H9 (cell line): ENCODE measurements around the gene ZNF396. TPM values are rescaled to one million over a fixed set of nuclear protein-coding genes. Genes with fewer than 3 reads are reported as not detected.

Experiments used
- DNase-seq: peaks from one replicate; pipeline ENCODE4 v3.0.0-alpha.2; 2017
- H2AFZ ChIP-seq: one replicate; pipeline ENCODE4 v1.6.1; 2013; ENCODE audit warnings: mild to moderate bottlenecking, low read length, control low read depth, moderate library complexity
- H2AK5ac ChIP-seq: 2 replicates; pipeline ENCODE4 v1.6.1; 2013; ENCODE audit warnings: low read length, control low read depth, mixed read lengths; ENCODE audit not compliant: insufficient read length
- H2BK120ac ChIP-seq: one replicate; pipeline ENCODE4 v1.6.1; 2013; ENCODE audit warnings: low read depth, mild to moderate bottlenecking, low read length, control low read depth, inconsistent platforms; ENCODE audit not compliant: poor library complexity, severe bottlenecking
- H2BK12ac ChIP-seq: 2 replicates; pipeline ENCODE4 v1.6.1; 2013; ENCODE audit warnings: low read length, control low read depth, mixed read lengths, low read depth; ENCODE audit not compliant: insufficient read length
- H2BK15ac ChIP-seq: 2 replicates; pipeline ENCODE4 v1.6.1; 2013; ENCODE audit warnings: low read depth, low read length, control low read depth
- H2BK20ac ChIP-seq: one replicate; pipeline ENCODE4 v1.6.1; 2013; ENCODE audit warnings: low read depth, mild to moderate bottlenecking, low read length, control low read depth, inconsistent platforms; ENCODE audit not compliant: poor library complexity, severe bottlenecking
- H2BK5ac ChIP-seq: 2 replicates; pipeline ENCODE4 v1.6.1; 2013; ENCODE audit warnings: low read length, control low read depth, mixed read lengths; ENCODE audit not compliant: insufficient read length
- H3K14ac ChIP-seq: 2 replicates; pipeline ENCODE4 v1.6.1; 2013; ENCODE audit warnings: low read length, control low read depth; ENCODE audit not compliant: insufficient read depth
- H3K18ac ChIP-seq: 2 replicates; pipeline ENCODE4 v1.6.1; 2013; ENCODE audit warnings: low read depth, mild to moderate bottlenecking, mixed read lengths, low read length, control low read depth; ENCODE audit not compliant: insufficient read length
- H3K23ac ChIP-seq: 2 replicates; pipeline ENCODE4 v1.6.1; 2013; ENCODE audit warnings: low read length, control low read depth, mixed read lengths, low read depth; ENCODE audit not compliant: insufficient read length
- H3K23me2 ChIP-seq: 2 replicates; pipeline ENCODE4 v1.6.1; 2013; ENCODE audit warnings: low read depth, mild to moderate bottlenecking, mixed read lengths, low read length, control low read depth; ENCODE audit not compliant: insufficient read length, poor library complexity, severe bottlenecking
- H3K27ac ChIP-seq: 2 replicates; pipeline ENCODE4 v1.5.1; 2013; ENCODE audit warnings: low read length, control low read depth, mixed read lengths, low read depth; ENCODE audit not compliant: insufficient read length
- H3K27me3 ChIP-seq: 2 replicates; pipeline ENCODE4 v1.6.1; 2013; ENCODE audit warnings: low read length, control low read depth, inconsistent platforms; ENCODE audit not compliant: insufficient read depth
- H3K4ac ChIP-seq: 2 replicates; pipeline ENCODE4 v1.6.1; 2013; ENCODE audit warnings: low read depth, mild to moderate bottlenecking, control low read depth, inconsistent platforms, low read length, moderate library complexity
- H3K4me1 ChIP-seq: 2 replicates; pipeline ENCODE4 v1.6.1; 2013; ENCODE audit warnings: low read length, control low read depth, inconsistent platforms; ENCODE audit not compliant: insufficient read depth
- H3K4me2 ChIP-seq: 2 replicates; pipeline ENCODE4 v1.6.1; 2013; ENCODE audit warnings: low read length, control low read depth, mixed read lengths; ENCODE audit not compliant: insufficient read length, insufficient read depth
- H3K56ac ChIP-seq: 2 replicates; pipeline ENCODE4 v1.6.1; 2013; ENCODE audit warnings: low read depth, mild to moderate bottlenecking, mixed read lengths, low read length, control low read depth; ENCODE audit not compliant: insufficient read length
- H3K79me1 ChIP-seq: 2 replicates; pipeline ENCODE4 v1.6.1; 2013; ENCODE audit warnings: low read depth, mild to moderate bottlenecking, moderate library complexity, low read length, control low read depth, inconsistent platforms; ENCODE audit not compliant: insufficient read depth, poor library complexity, severe bottlenecking
- H3K79me2 ChIP-seq: 2 replicates; pipeline ENCODE4 v1.6.1; 2013; ENCODE audit warnings: low read length, control low read depth, inconsistent platforms; ENCODE audit not compliant: insufficient read depth
- H3K9ac ChIP-seq: 2 replicates; pipeline ENCODE4 v1.6.1; 2013; ENCODE audit warnings: low read length, control low read depth, mixed read lengths; ENCODE audit not compliant: insufficient read length; ENCODE audit errors: extremely low read depth
- H3K9me3 ChIP-seq: one replicate; pipeline ENCODE4 v1.6.1; 2013; ENCODE audit warnings: low read depth, low read length, inconsistent platforms; ENCODE audit not compliant: control insufficient read depth
- H3T11ph ChIP-seq: one replicate; pipeline ENCODE4 v1.6.1; 2013; ENCODE audit warnings: mild to moderate bottlenecking, low read length, control low read depth, inconsistent platforms
- H4K20me1 ChIP-seq: one replicate; pipeline ENCODE4 v1.6.1; 2013; ENCODE audit not compliant: control insufficient read depth, insufficient read length, insufficient read depth
- H4K5ac ChIP-seq: 2 replicates; pipeline ENCODE4 v1.6.1; 2013; ENCODE audit warnings: low read depth, mild to moderate bottlenecking, mixed read lengths, low read length, control low read depth; ENCODE audit not compliant: insufficient read length
- H4K8ac ChIP-seq: replicated peaks from 2 replicates; pipeline ENCODE4 v1.6.1; 2013; ENCODE audit warnings: low read length, control low read depth, mixed read lengths, low read depth; ENCODE audit not compliant: insufficient read length
- H4K91ac ChIP-seq: 2 replicates; pipeline ENCODE4 v1.6.1; 2013; ENCODE audit warnings: low read depth, mild to moderate bottlenecking, moderate library complexity, mixed read lengths, low read length, control low read depth; ENCODE audit not compliant: insufficient read length
- H3K27ac Mint-ChIP-seq, 3 experiments: 2 replicates in 2 of 3; 3 replicates in 1 of 3; pipeline ENCODE4 v1.8.0; 2020 to 2021; ENCODE audit warnings: mixed read lengths in 3 of 3, mild to moderate bottlenecking in 1 of 3, moderate library complexity in 1 of 3
- H3K27me3 Mint-ChIP-seq: 2 replicates; pipeline ENCODE4 v1.8.0; 2021; ENCODE audit warnings: low read depth, mild to moderate bottlenecking, moderate library complexity, mixed read lengths
- H3K36me3 Mint-ChIP-seq, 3 experiments: 2 replicates in 2 of 3; 3 replicates in 1 of 3; pipeline ENCODE4 v1.8.0; 2020 to 2021; ENCODE audit warnings: low read depth in 3 of 3, mixed read lengths in 3 of 3; ENCODE audit not compliant: insufficient read depth in 1 of 3
- H3K4me1 Mint-ChIP-seq, 2 experiments: 2 replicates each; pipeline ENCODE4 v1.8.0; 2020; ENCODE audit warnings: mixed read lengths in 2 of 2
- H3K4me3 Mint-ChIP-seq, 2 experiments: 2 replicates in 1 of 2; 3 replicates in 1 of 2; pipeline ENCODE4 v1.8.0; 2020 to 2021; ENCODE audit warnings: mild to moderate bottlenecking in 2 of 2, mixed read lengths in 2 of 2, moderate library complexity in 1 of 2
- H3K9me3 Mint-ChIP-seq, 2 experiments: 2 replicates in 1 of 2; 3 replicates in 1 of 2; pipeline ENCODE4 v1.8.0; 2020; ENCODE audit warnings: mild to moderate bottlenecking in 2 of 2, mixed read lengths in 2 of 2, moderate library complexity in 1 of 2
- WGBS: extraction: QIAGEN DNeasy Blood & Tissue Kit; methylation state at CpG from one replicate; pipeline ENCODE4 v1.1.7; 2013; ENCODE audit warnings: missing lambda C conversion rate, low lambda C conversion rate, mixed read lengths; ENCODE audit not compliant: insufficient read length; ENCODE audit errors: extremely low coverage; 5-methylcytosine and 5-hydroxymethylcytosine counted together
- total RNA-seq: library from RNA; stranded (reverse); gene quantifications from 2 replicates; pipeline ENCODE4 v1.2.1, GENCODE V29; 2021
- TF ChIP-seq, protein P1 (sequence below): fragments of 200-600 bp; sonication (generic); conservative IDR thresholded peaks from 3 replicates; pipeline ENCODE4 v1.8.0; 2021; ENCODE audit warnings: antibody characterized with exemption, mild to moderate bottlenecking

Gene ZNF396
- total RNA-seq, 1 experiment from 2014 or later: 1.2 TPM

DNA sequence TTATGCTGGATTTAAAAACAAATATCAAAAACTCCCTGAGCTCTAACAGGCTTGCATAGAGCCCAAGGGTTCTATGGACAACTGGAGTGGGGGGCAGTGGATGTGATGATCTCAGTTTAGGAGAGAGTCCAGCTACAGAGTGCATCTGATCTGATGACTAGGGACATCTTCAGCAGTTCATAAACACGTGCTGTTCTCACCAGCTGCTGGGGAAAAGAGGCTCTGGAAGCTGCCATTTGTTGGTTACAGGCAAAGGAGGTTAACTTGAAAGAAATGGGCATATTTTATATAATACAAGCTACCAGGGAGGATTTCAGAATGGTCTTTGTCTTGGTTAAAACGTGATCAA, 36.0 kb upstream of the ZNF396 start:
- peaks cover 12% of the 10 kb centered on the region in 2 experiments for H3K9me3 Mint-ChIP-seq
- H3K36me3 Mint-ChIP-seq: peaks cover 0 to 11% (median 8%) of the 10 kb centered on the region in 3 experiments; a peak in 4 of 7 replicates
- H3K4me1 Mint-ChIP-seq: peaks cover 9 to 16% of the 10 kb centered on the region in 2 experiments; a peak in 3 of 4 replicates

More for the DNA sequence above, 36.0 kb upstream of the ZNF396 start:
- Histone ChIP-seq H4K91ac (no peak overlapping the region), H3K9me3 (no peaks in the 10 kb centered on the region), H3K14ac (no peak overlapping the region), H4K20me1 (no peaks in the 10 kb centered on the region), H3K79me2 (no peaks in the 10 kb centered on the region), H4K8ac (no peak overlapping the region), H3T11ph (no peak overlapping the region), H3K23ac (no peak overlapping the region), H3K4me1 (no peaks in the 10 kb centered on the region), H3K27ac (no peak overlapping the region), H3K27me3 (no peaks in the 10 kb centered on the region), H3K79me1 (no peaks in the 10 kb centered on the region), H4K5ac (no peak overlapping the region), H3K4me2 (no peak overlapping the region), H2BK5ac (no peak overlapping the region), H3K18ac (no peak overlapping the region), H3K9ac (no peak overlapping the region), H3K4ac (no peak overlapping the region), H2BK15ac (no peak overlapping the region), H2AFZ (no peak overlapping the region), H2AK5ac (no peak overlapping the region), H2BK120ac (no peak overlapping the region), H2BK20ac (no peak overlapping the region), H2BK12ac (no peak overlapping the region), H3K23me2 (no peaks in the 10 kb centered on the region), H3K56ac (no peak overlapping the region)
- TF ChIP-seq, protein P1, sequence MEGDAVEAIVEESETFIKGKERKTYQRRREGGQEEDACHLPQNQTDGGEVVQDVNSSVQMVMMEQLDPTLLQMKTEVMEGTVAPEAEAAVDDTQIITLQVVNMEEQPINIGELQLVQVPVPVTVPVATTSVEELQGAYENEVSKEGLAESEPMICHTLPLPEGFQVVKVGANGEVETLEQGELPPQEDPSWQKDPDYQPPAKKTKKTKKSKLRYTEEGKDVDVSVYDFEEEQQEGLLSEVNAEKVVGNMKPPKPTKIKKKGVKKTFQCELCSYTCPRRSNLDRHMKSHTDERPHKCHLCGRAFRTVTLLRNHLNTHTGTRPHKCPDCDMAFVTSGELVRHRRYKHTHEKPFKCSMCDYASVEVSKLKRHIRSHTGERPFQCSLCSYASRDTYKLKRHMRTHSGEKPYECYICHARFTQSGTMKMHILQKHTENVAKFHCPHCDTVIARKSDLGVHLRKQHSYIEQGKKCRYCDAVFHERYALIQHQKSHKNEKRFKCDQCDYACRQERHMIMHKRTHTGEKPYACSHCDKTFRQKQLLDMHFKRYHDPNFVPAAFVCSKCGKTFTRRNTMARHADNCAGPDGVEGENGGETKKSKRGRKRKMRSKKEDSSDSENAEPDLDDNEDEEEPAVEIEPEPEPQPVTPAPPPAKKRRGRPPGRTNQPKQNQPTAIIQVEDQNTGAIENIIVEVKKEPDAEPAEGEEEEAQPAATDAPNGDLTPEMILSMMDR: no peak
- no CpG with 5 or more reads among the region's 2 CpGs for whole genome bisulfite sequencing
- H3K4me3 Mint-ChIP-seq: no peak overlapping the region
- H3K27ac Mint-ChIP-seq: no peak overlapping the region; a peak in 1 of 7 replicates
- H3K27me3 Mint-ChIP-seq: peaks cover 5% of the 10 kb centered on the region
- no peak for DNase-seq
